ENCODE data around the gene PLA2G4E. TPM values are rescaled to one million over a fixed set of nuclear protein-coding genes. Genes with fewer than 3 reads are reported as not detected.

Gene PLA2G4E
- total RNA-seq, 1 experiment from 2014 or later: not detected

DNA sequence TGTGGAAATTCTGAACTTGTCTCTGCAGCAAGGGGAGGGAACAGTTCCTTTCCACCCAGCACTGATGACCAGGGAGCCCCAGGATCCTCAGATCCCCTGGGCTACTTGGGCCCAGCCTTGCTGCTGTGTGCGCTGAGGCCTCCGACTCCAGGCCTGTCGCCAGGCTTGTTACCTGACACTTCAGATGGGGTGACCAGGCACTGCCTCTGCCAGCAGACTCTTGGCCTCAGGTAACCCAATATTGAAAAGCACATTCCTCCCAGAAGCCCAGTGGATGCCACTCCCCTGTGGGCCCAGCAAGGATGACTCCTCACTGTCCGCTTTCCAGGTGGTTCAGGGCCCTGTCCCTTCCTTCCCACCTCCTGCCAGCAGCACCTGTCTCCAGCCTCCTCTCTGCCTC, 3.5 kb upstream of the PLA2G4E start:
- ChIA-PET POLR2A (ENCODE audit: low non-redundant PET) (no interaction called here), CTCF (no interaction called here)
- H3K36me3 ChIP-seq (ENCODE audit: insufficient read depth, low read length, poor library complexity, severe bottlenecking): no peaks in the 10 kb centered on the region
- H3K4me1 ChIP-seq (ENCODE audit: insufficient read depth, low read length, poor library complexity, severe bottlenecking): no peaks in the 10 kb centered on the region
- intact Hi-C loops (cut with micrococcal nuclease; ENCODE audit: unreplicated experiment): no loop called here
- no TSS peak for BruUV-seq (replicated peaks)
- H3K27ac ChIP-seq (ENCODE audit: low read depth, low read length, poor library complexity, severe bottlenecking): no peak overlapping the region
- H3K9me3 ChIP-seq (ENCODE audit: low read depth, low read length, poor library complexity, severe bottlenecking): no peaks in the 10 kb centered on the region
- no peaks in the 10 kb centered on the region for H3K27me3 ChIP-seq (replicated peaks; ENCODE audit: insufficient read depth, low read depth, low read length, poor library complexity)
- no peak for TF ChIP-seq EZH2 (IDR thresholded peaks at IDR 0.05; ENCODE audit: borderline replicate concordance, low read depth, low read length, poor library complexity, severe bottlenecking)
- TF ChIP-seq, protein P1, sequence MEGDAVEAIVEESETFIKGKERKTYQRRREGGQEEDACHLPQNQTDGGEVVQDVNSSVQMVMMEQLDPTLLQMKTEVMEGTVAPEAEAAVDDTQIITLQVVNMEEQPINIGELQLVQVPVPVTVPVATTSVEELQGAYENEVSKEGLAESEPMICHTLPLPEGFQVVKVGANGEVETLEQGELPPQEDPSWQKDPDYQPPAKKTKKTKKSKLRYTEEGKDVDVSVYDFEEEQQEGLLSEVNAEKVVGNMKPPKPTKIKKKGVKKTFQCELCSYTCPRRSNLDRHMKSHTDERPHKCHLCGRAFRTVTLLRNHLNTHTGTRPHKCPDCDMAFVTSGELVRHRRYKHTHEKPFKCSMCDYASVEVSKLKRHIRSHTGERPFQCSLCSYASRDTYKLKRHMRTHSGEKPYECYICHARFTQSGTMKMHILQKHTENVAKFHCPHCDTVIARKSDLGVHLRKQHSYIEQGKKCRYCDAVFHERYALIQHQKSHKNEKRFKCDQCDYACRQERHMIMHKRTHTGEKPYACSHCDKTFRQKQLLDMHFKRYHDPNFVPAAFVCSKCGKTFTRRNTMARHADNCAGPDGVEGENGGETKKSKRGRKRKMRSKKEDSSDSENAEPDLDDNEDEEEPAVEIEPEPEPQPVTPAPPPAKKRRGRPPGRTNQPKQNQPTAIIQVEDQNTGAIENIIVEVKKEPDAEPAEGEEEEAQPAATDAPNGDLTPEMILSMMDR (conservative IDR thresholded peaks at IDR 0.05; ENCODE audit: low read depth, low read length): no peak
- H3K4me3 ChIP-seq (ENCODE audit: low read depth, low read length, poor library complexity, severe bottlenecking): no peak overlapping the region
- DNase-seq (ENCODE audit: low spot score): no peak

DNA sequence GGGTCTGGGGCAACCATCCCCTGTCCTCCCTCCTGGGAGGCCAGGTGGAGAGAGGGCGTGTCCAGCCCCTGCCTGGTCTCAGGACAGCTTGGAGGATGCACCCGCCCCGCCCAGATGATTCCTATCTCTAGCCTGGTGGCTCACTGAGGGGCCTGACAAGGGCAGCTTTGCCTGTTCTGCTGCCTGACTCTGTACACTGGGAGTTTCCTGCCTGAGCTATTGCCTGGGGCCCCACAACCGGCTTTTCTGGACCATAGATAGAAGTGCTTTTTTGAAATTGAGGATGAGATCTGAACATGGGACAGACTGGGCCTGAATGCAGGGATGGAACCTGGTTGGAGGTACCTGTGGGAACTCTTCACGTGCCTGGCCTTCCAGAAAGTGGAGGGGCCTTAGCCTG, 751 bp upstream of the PLA2G4E start:
- no peak overlapping the region for H3K27ac ChIP-seq (ENCODE audit: low read depth, low read length, poor library complexity, severe bottlenecking)
- no TSS peak for BruUV-seq (replicated peaks)
- no peaks in the 10 kb centered on the region for H3K9me3 ChIP-seq (ENCODE audit: low read depth, low read length, poor library complexity, severe bottlenecking)
- ChIA-PET CTCF (no interaction called here), POLR2A (ENCODE audit: low non-redundant PET) (no interaction called here)
- H3K4me3 ChIP-seq (ENCODE audit: low read depth, low read length, poor library complexity, severe bottlenecking): no peak overlapping the region
- H3K4me1 ChIP-seq (ENCODE audit: insufficient read depth, low read length, poor library complexity, severe bottlenecking): no peaks in the 10 kb centered on the region
- DNase-seq (ENCODE audit: low spot score): no peak
- intact Hi-C loops (cut with micrococcal nuclease; ENCODE audit: unreplicated experiment): no loop called here
- H3K27me3 ChIP-seq (replicated peaks; ENCODE audit: insufficient read depth, low read depth, low read length, poor library complexity): no peaks in the 10 kb centered on the region
- TF ChIP-seq EZH2 (IDR thresholded peaks at IDR 0.05; ENCODE audit: borderline replicate concordance, low read depth, low read length, poor library complexity, severe bottlenecking): no peak
- TF ChIP-seq, protein P1 (conservative IDR thresholded peaks at IDR 0.05; ENCODE audit: low read depth, low read length): no peak
- H3K36me3 ChIP-seq (ENCODE audit: insufficient read depth, low read length, poor library complexity, severe bottlenecking): no peaks in the 10 kb centered on the region

DNA sequence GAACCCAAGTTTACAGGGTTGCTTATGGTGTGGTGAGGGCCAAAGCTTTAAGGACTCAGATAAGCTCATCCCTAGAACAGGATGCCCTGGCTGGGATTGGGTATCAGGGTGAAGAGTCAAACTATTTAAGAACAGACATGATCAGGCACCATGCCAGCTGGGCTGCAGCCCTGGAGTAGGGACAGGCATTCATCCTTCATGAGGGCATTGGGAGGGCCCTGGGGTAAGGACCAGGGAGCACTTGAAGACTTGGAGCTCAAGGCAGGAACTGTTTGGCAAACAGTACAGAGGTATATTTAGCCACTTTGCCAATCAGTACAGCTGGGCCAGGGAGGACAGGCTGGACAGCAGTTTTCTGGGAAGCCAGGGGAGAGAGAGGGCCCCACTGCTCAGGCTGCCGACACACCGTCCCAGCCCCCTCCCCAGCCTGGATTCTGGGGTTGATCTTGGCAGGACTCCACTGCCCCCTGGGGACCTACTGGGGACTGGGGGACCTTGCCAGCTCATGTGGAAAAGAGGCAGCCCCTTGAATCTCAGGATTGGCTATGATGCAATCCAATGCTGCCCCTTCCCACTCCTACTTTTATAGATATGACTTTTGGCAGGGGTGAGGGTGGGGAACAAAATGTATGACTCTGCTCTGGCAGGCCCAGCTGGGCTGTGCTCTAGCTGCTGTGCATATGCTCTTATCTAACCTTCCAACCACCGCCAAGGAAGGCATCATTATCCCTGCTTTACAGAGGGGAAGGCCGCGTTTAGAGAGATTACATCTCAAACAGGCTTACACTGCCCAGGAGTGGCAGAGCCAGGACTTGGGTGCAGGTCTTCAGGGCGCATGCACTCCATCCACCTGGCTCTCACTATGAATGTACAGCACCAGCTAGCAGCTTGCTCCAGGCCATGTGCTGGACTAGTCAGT, 2.3 kb downstream of the PLA2G4E start:
- TF ChIP-seq, protein P1 (conservative IDR thresholded peaks at IDR 0.05; ENCODE audit: low read depth, low read length): no peak
- no peak for TF ChIP-seq EZH2 (IDR thresholded peaks at IDR 0.05; ENCODE audit: borderline replicate concordance, low read depth, low read length, poor library complexity, severe bottlenecking)
- no peaks in the 10 kb centered on the region for H3K9me3 ChIP-seq (ENCODE audit: low read depth, low read length, poor library complexity, severe bottlenecking)
- H3K4me3 ChIP-seq (ENCODE audit: low read depth, low read length, poor library complexity, severe bottlenecking): no peak overlapping the region
- intact Hi-C loops (cut with micrococcal nuclease; ENCODE audit: unreplicated experiment): no loop called here
- no peak overlapping the region for H3K27ac ChIP-seq (ENCODE audit: low read depth, low read length, poor library complexity, severe bottlenecking)
- H3K36me3 ChIP-seq (ENCODE audit: insufficient read depth, low read length, poor library complexity, severe bottlenecking): no peaks in the 10 kb centered on the region
- ChIA-PET CTCF (no interaction called here), POLR2A (ENCODE audit: low non-redundant PET) (no interaction called here)
- no TSS peak for BruUV-seq (replicated peaks)
- H3K27me3 ChIP-seq (replicated peaks; ENCODE audit: insufficient read depth, low read depth, low read length, poor library complexity): no peaks in the 10 kb centered on the region
- H3K4me1 ChIP-seq (ENCODE audit: insufficient read depth, low read length, poor library complexity, severe bottlenecking): no peaks in the 10 kb centered on the region
- DNase-seq (ENCODE audit: low spot score): no peak
